GM12878 (cell line): ENCODE measurements around the gene SPI1. TPM values are rescaled to one million over a fixed set of nuclear protein-coding genes. Genes with fewer than 3 reads are reported as not detected.

Experiments
- ATAC-seq: fragments of 200-7000 bp; cut with Tn5 transposase; 3 replicates; pipeline ENCODE4 v1.9.1; 2020; ENCODE audit warnings: mild to moderate bottlenecking, moderate library complexity
- BruUV-seq: library from RNA; stranded (reverse); fragments of 400-500 nt; replicated peaks from 2 replicates; lab custom pipeline; 2021; lab: Mats Ljungman, UMichigan
- CTCF ChIA-PET: fragments of 300-600 bp; sonication (Branson Sonifier 250); formaldehyde crosslinking; extraction: SDS; loops from one replicate; lab custom pipeline; 2021; ENCODE audit warnings: inconsistent platforms; lab: Yijun Ruan, JAX
- POLR2A ChIA-PET: fragments of 350-600 bp; formaldehyde crosslinking; extraction: SDS; loops from one replicate; lab custom pipeline; 2021; ENCODE audit warnings: inconsistent platforms; lab: Charles Lee
- RAD21 ChIA-PET: fragments of 300-600 bp; sonication (Branson Sonifier 250); formaldehyde crosslinking; loops from one replicate; lab custom pipeline; 2023; ENCODE audit warnings: antibody characterized with exemption; ENCODE audit not compliant: unreplicated experiment; lab: Charles Lee
- SMC1A ChIA-PET: fragments of 300-600 bp; sonication (Branson Sonifier 250); formaldehyde crosslinking; loops from one replicate; lab custom pipeline; 2023; ENCODE audit not compliant: unreplicated experiment, uncharacterized antibody; lab: Charles Lee
- DNase-seq: peaks from one replicate; pipeline ENCODE4 v3.0.0-alpha.2; 2011; ENCODE audit warnings: low read depth, low spot score
- FAIRE-seq: peaks from 3 replicates; lab custom pipeline; 2011; peaks lifted over from hg19 to GRCh38; lab: Jason Lieb, UNC
- H2AFZ ChIP-seq: 2 replicates; pipeline ENCODE4 v1.6.0; 2011; ENCODE audit warnings: low read depth, low read length, control low read depth; ENCODE audit not compliant: control insufficient read depth
- H3K27ac ChIP-seq: 2 replicates; pipeline ENCODE4 v1.5.1; 2011; ENCODE audit warnings: control low read depth; ENCODE audit not compliant: control insufficient read depth, insufficient read depth
- H3K27me3 ChIP-seq, 2 experiments: replicated peaks in 1 of 2; 2 replicates each; pipeline versions ENCODE4 v1.6.0 to v1.6.1; 2011; ENCODE audit warnings: low read length in 1 of 2; ENCODE audit not compliant: control insufficient read depth in 2 of 2, insufficient read depth in 2 of 2
- H3K36me3 ChIP-seq, 2 experiments: 2 replicates each; pipeline ENCODE4 v1.5.1; 2011; ENCODE audit warnings: low read length in 1 of 2; ENCODE audit not compliant: control insufficient read depth in 2 of 2, insufficient read depth in 2 of 2
- H3K4me1 ChIP-seq: 2 replicates; pipeline ENCODE4 v1.6.1; 2011; ENCODE audit warnings: mild to moderate bottlenecking, low read length, moderate library complexity, mixed read lengths; ENCODE audit not compliant: control insufficient read depth, insufficient read depth
- H3K4me2 ChIP-seq: 2 replicates; pipeline ENCODE4 v1.6.0; 2011; ENCODE audit warnings: control low read depth; ENCODE audit not compliant: control insufficient read depth, insufficient read depth
- H3K4me3 ChIP-seq: fragments of 200-600 bp; sonication (generic); 2 replicates; pipeline ENCODE4 v1.5.1; 2016
- H3K79me2 ChIP-seq: 2 replicates; pipeline ENCODE4 v1.6.0; 2011; ENCODE audit warnings: low read length; ENCODE audit not compliant: control insufficient read depth, insufficient read depth
- H3K9ac ChIP-seq: 2 replicates; pipeline ENCODE4 v1.8.0; 2011; ENCODE audit warnings: low read length, control low read depth, mixed read lengths; ENCODE audit not compliant: control insufficient read depth, insufficient read depth
- H3K9me3 ChIP-seq: replicated peaks from 3 replicates; pipeline ENCODE4 v1.5.1; 2011; ENCODE audit warnings: mild to moderate bottlenecking, low read length; ENCODE audit not compliant: control insufficient read depth, insufficient read depth
- H4K20me1 ChIP-seq: 2 replicates; pipeline ENCODE4 v1.6.0; 2011; ENCODE audit not compliant: control insufficient read depth, insufficient read depth
- ATF3 ChIP-seq: IDR thresholded peaks from 2 replicates; pipeline ENCODE4 v1.6.1; 2011; ENCODE audit warnings: low read depth, mild to moderate bottlenecking, low read length, moderate library complexity, borderline replicate concordance; ENCODE audit errors: extremely low read depth
- BACH1 ChIP-seq: fragments of 450-650 bp; IDR thresholded peaks from 2 replicates; pipeline ENCODE4 v1.6.1; 2017; ENCODE audit warnings: mild to moderate bottlenecking, borderline replicate concordance
- DPF2 ChIP-seq: fragments of 450-650 bp; IDR thresholded peaks from 2 replicates; pipeline ENCODE4 v1.6.1; 2017; ENCODE audit warnings: mild to moderate bottlenecking
- E2F4 ChIP-seq: IDR thresholded peaks from 2 replicates; pipeline ENCODE4 v1.6.1; 2012; ENCODE audit warnings: low read depth, low read length, improper control_type of control experiment
- HSF1 ChIP-seq: fragments of 150-350 bp; IDR thresholded peaks from 2 replicates; pipeline ENCODE4 v1.6.1; 2014; ENCODE audit warnings: mild to moderate bottlenecking, low read depth, low read length
- SKIL ChIP-seq: fragments of 450-650 bp; IDR thresholded peaks from 2 replicates; pipeline ENCODE4 v1.6.1; 2017; ENCODE audit warnings: mild to moderate bottlenecking, low read depth, inconsistent platforms; ENCODE audit not compliant: poor library complexity, severe bottlenecking
- SMAD1 ChIP-seq: fragments of 450-650 bp; IDR thresholded peaks from 2 replicates; pipeline ENCODE4 v1.6.1; 2018; ENCODE audit warnings: mild to moderate bottlenecking, low read depth; ENCODE audit not compliant: partially characterized antibody
- ZBTB11 ChIP-seq: fragments of 450-650 bp; formaldehyde crosslinking; IDR thresholded peaks from 2 replicates; pipeline ENCODE4 v1.5.0; 2022; ENCODE audit warnings: mild to moderate bottlenecking, missing genetic modification characterization
- WGBS: methylation state at CpG from one replicate; pipeline ENCODE4 v1.1.6; 2016; ENCODE audit warnings: low lambda C conversion rate; ENCODE audit not compliant: insufficient replicate concordance, insufficient coverage; ENCODE audit errors: missing lambda C conversion rate; 5-methylcytosine and 5-hydroxymethylcytosine counted together
- in situ Hi-C: fragments of 300-500 bp; cut with MboI; formaldehyde crosslinking; loops from 9 replicates; pipeline ENCODE4 v1.14.3; 2018; ENCODE audit warnings: mixed read lengths
- intact Hi-C: fragments of 100-400 bp; cut with micrococcal nuclease; formaldehyde crosslinking; loops from one replicate; pipeline ENCODE4 v1.14.2; 2022; ENCODE audit not compliant: unreplicated experiment
- polyA plus RNA-seq, 11 experiments: library from polyadenylated mRNA; depleted of rRNA in 4 of 11; unstranded in 6 of 11; stranded (reverse) in 5 of 11; fragments of >200 nt; fragmentation: Nextera tagmentation in 4 of 11; fragmentation: Illumina TruSeq in 1 of 11; extraction: Ambion mirVana in 4 of 11; extraction: Trizol in 1 of 11; gene quantifications; 1 replicate in 1 of 11; 2 replicates in 10 of 11; pipeline versions ENCODE4 v1.2.1 to v1.2.3, GENCODE V29; 2011 to 2016; ENCODE audit warnings: inconsistent platforms in 2 of 11, missing spikeins in 2 of 11, low read depth in 1 of 11
- total RNA-seq, 4 experiments: library from RNA; depleted of rRNA in 3 of 4; stranded (reverse); fragments of >200 nt in 3 of 4; fragmentation: Illumina TruSeq in 1 of 4; extraction: Trizol in 1 of 4; gene quantifications; 2 replicates each; pipeline versions ENCODE4 v1.2.1 to v1.2.3, GENCODE V29; 2013 to 2021
- TF ChIP-seq, protein P1 (sequence below): IDR thresholded peaks from 2 replicates; pipeline ENCODE4 v1.6.1; 2011; ENCODE audit warnings: mild to moderate bottlenecking, low read depth, low read length, moderate library complexity; ENCODE audit not compliant: insufficient replicate concordance
- TF ChIP-seq, protein P2 (sequence below): IDR thresholded peaks from 2 replicates; pipeline ENCODE4 v1.6.1; 2011; ENCODE audit warnings: low read depth, low read length, improper control_type of control experiment, borderline replicate concordance

SPI1 gene
- total and polyA plus RNA-seq, 10 of the 15 experiments (the other 5 are each of a cell fraction or from before 2014, with no cell fraction given): 0.05 to 31.1 (median 9.7) TPM

GRCh38 chr11:47331454-47332302 is 46.7 kb downstream of the SPI1 start:
- no peaks in the 10 kb centered on the region for H3K9me3 ChIP-seq
- no peaks in the 10 kb centered on the region for H3K79me2 ChIP-seq
- ChIA-PET SMC1A (no interaction called here), RAD21 (no interaction called here), POLR2A (no interaction called here), CTCF (interaction anchor here (1.0 kb wide), 1 partner anchor 81 kb away, joined by 3 read pairs; no protein-coding TSS in a partner anchor)
- no peak for ATAC-seq
- in situ Hi-C loops: no loop called here
- no TSS peak for BruUV-seq
- H3K9ac ChIP-seq: no peak overlapping the region
- no peak overlapping the region for H3K4me2 ChIP-seq
- intact Hi-C loops: no loop called here
- H3K27me3 ChIP-seq: no peaks in the 10 kb centered on the region
- H3K27ac ChIP-seq: no peak overlapping the region
- H3K4me1 ChIP-seq: peaks cover 12% of the 10 kb centered on the region
- peaks cover 8% of the 10 kb centered on the region in 2 experiments for H3K36me3 ChIP-seq
- no peak overlapping the region for H3K4me3 ChIP-seq
- DNase-seq: no peak
- WGBS: 84% methylated on average over 21 of the region's 21 CpGs
- no peak overlapping the region for H2AFZ ChIP-seq
- H4K20me1 ChIP-seq: no peaks in the 10 kb centered on the region
- FAIRE-seq: no peak
- TF ChIP-seq DPF2: no peak
- TF ChIP-seq SMAD1: no peak
- no peak for TF ChIP-seq HSF1
- no peak for TF ChIP-seq SKIL
- no peak for TF ChIP-seq ZBTB11
- no peak for TF ChIP-seq BACH1
- TF ChIP-seq, protein P1, sequence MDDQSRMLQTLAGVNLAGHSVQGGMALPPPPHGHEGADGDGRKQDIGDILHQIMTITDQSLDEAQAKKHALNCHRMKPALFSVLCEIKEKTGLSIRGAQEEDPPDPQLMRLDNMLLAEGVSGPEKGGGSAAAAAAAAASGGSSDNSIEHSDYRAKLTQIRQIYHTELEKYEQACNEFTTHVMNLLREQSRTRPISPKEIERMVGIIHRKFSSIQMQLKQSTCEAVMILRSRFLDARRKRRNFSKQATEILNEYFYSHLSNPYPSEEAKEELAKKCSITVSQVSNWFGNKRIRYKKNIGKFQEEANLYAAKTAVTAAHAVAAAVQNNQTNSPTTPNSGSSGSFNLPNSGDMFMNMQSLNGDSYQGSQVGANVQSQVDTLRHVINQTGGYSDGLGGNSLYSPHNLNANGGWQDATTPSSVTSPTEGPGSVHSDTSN: no peak
- no peak for TF ChIP-seq E2F4
- TF ChIP-seq, protein P2, sequence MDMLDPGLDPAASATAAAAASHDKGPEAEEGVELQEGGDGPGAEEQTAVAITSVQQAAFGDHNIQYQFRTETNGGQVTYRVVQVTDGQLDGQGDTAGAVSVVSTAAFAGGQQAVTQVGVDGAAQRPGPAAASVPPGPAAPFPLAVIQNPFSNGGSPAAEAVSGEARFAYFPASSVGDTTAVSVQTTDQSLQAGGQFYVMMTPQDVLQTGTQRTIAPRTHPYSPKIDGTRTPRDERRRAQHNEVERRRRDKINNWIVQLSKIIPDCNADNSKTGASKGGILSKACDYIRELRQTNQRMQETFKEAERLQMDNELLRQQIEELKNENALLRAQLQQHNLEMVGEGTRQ: no peak
- TF ChIP-seq ATF3: no peak
